Neural cell (in vitro differentiated cells): ENCODE measurements around the gene GRIFIN. TPM values are rescaled to one million over a fixed set of nuclear protein-coding genes. Genes with fewer than 3 reads are reported as not detected.

Experiments
- H2AFZ ChIP-seq: fragments of 200-600, 300-800 bp; sonication (generic), shearing (Covaris generic); 2 replicates; pipeline ENCODE4 v1.6.0; 2014; ENCODE audit warnings: low read depth, mild to moderate bottlenecking, antibody characterized with exemption, low read length, moderate library complexity
- H3F3A ChIP-seq: fragments of 200-600 bp; shearing (Covaris generic); 2 replicates; pipeline ENCODE4 v1.6.1; 2016; ENCODE audit warnings: mild to moderate bottlenecking, moderate library complexity, mixed read lengths, antibody characterized with exemption, low read length; ENCODE audit not compliant: insufficient read depth, poor library complexity, severe bottlenecking
- H3K27ac ChIP-seq: fragments of 200-600, 300-800 bp; sonication (generic), shearing (Covaris generic); 2 replicates; pipeline ENCODE4 v1.5.1; 2014; ENCODE audit warnings: mild to moderate bottlenecking, low read length, moderate library complexity
- H3K27me3 ChIP-seq: fragments of 300-800, 200-600 bp; sonication (generic), shearing (Covaris generic); 2 replicates; pipeline ENCODE4 v1.6.0; 2014; ENCODE audit warnings: mild to moderate bottlenecking, low read depth, low read length, moderate library complexity; ENCODE audit not compliant: insufficient read depth
- H3K36me3 ChIP-seq: fragments of 300-800, 200-600 bp; sonication (generic), shearing (Covaris generic); 2 replicates; pipeline ENCODE4 v1.5.1; 2014; ENCODE audit warnings: mild to moderate bottlenecking, antibody characterized with exemption, low read length, moderate library complexity; ENCODE audit not compliant: insufficient read depth
- H3K4me2 ChIP-seq: fragments of 300-800, 200-600 bp; sonication (generic), shearing (Covaris generic); 2 replicates; pipeline ENCODE4 v1.6.0; 2014; ENCODE audit warnings: mild to moderate bottlenecking, low read length
- H3K4me3 ChIP-seq: fragments of 300-800, 200-600 bp; sonication (generic), shearing (Covaris generic); 2 replicates; pipeline ENCODE4 v1.5.1; 2014; ENCODE audit warnings: mild to moderate bottlenecking, low read length, moderate library complexity
- H3K79me2 ChIP-seq: fragments of 200-600 bp; shearing (Covaris generic); replicated peaks from 2 replicates; pipeline ENCODE4 v1.6.0; 2014; ENCODE audit warnings: mild to moderate bottlenecking, low read length, moderate library complexity; ENCODE audit not compliant: insufficient read depth
- H3K9ac ChIP-seq: fragments of 300-800, 200-600 bp; sonication (generic), shearing (Covaris generic); 2 replicates; pipeline ENCODE4 v1.6.1; 2016; ENCODE audit warnings: mild to moderate bottlenecking, low read length, mixed read lengths
- H3K9me2 ChIP-seq: fragments of 200-600 bp; shearing (Covaris generic); 2 replicates; pipeline ENCODE4 v1.6.1; 2016; ENCODE audit warnings: mild to moderate bottlenecking, low read length, mixed read lengths; ENCODE audit not compliant: insufficient read depth
- H3K9me3 ChIP-seq: fragments of 200-600, 300-800 bp; sonication (generic), shearing (Covaris generic); 2 replicates; pipeline ENCODE4 v1.6.1; 2016; ENCODE audit warnings: mild to moderate bottlenecking, mixed run types, low read length, moderate library complexity, mixed read lengths
- H4K20me1 ChIP-seq: fragments of 200-600 bp; shearing (Covaris generic); 2 replicates; pipeline ENCODE4 v1.6.1; 2016; ENCODE audit warnings: mild to moderate bottlenecking, mixed run types; ENCODE audit not compliant: insufficient read depth
- EP300 ChIP-seq: fragments of 450-650 bp; conservative IDR thresholded peaks from 2 replicates; pipeline ENCODE4 v1.6.1; 2014; ENCODE audit warnings: antibody characterized with exemption, mild to moderate bottlenecking, moderate library complexity; ENCODE audit not compliant: poor library complexity, severe bottlenecking
- EZH2 ChIP-seq: fragments of 200-600, 300-800 bp; shearing (Covaris generic), sonication (generic); IDR thresholded peaks from 2 replicates; pipeline ENCODE4 v1.6.1; 2014; ENCODE audit warnings: antibody characterized with exemption, low read length, borderline replicate concordance, mild to moderate bottlenecking; ENCODE audit not compliant: insufficient read depth, poor library complexity, severe bottlenecking
- MXI1 ChIP-seq: fragments of 450-650 bp; conservative IDR thresholded peaks from 2 replicates; pipeline ENCODE4 v1.6.1; 2014; ENCODE audit warnings: antibody characterized with exemption, mild to moderate bottlenecking; ENCODE audit not compliant: poor library complexity, severe bottlenecking
- POLR2AphosphoS5 ChIP-seq: IDR thresholded peaks from 2 replicates; pipeline ENCODE4 v1.6.1; 2012
- RAD21 ChIP-seq: fragments of 450-650 bp; conservative IDR thresholded peaks from 2 replicates; pipeline ENCODE4 v1.6.1; 2014; ENCODE audit warnings: antibody characterized with exemption, mild to moderate bottlenecking, moderate library complexity
- SMC3 ChIP-seq: fragments of 450-650 bp; conservative IDR thresholded peaks from 2 replicates; pipeline ENCODE4 v1.6.1; 2014; ENCODE audit warnings: antibody characterized with exemption, mild to moderate bottlenecking, moderate library complexity; ENCODE audit not compliant: poor library complexity
- TAF1 ChIP-seq: IDR thresholded peaks from 2 replicates; pipeline ENCODE4 v1.6.1; 2012; ENCODE audit warnings: low read depth
- polyA plus RNA-seq: library from polyadenylated mRNA; depleted of rRNA; stranded (reverse); fragments of >200 nt; gene quantifications from 2 replicates; pipeline ENCODE4 v1.2.3, GENCODE V29; 2014
- TF ChIP-seq, protein P1 (sequence below): IDR thresholded peaks from 2 replicates; pipeline ENCODE4 v1.6.1; 2012; ENCODE audit warnings: borderline replicate concordance
- TF ChIP-seq, protein P2 (sequence below): fragments of 450-650 bp; IDR thresholded peaks from 2 replicates; pipeline ENCODE4 v1.5.1; 2014; ENCODE audit warnings: antibody characterized with exemption, mild to moderate bottlenecking, moderate library complexity; ENCODE audit not compliant: poor library complexity, severe bottlenecking

Gene GRIFIN
- polyA plus RNA-seq, 1 donor from 2014 or later, result not detected

DNA sequence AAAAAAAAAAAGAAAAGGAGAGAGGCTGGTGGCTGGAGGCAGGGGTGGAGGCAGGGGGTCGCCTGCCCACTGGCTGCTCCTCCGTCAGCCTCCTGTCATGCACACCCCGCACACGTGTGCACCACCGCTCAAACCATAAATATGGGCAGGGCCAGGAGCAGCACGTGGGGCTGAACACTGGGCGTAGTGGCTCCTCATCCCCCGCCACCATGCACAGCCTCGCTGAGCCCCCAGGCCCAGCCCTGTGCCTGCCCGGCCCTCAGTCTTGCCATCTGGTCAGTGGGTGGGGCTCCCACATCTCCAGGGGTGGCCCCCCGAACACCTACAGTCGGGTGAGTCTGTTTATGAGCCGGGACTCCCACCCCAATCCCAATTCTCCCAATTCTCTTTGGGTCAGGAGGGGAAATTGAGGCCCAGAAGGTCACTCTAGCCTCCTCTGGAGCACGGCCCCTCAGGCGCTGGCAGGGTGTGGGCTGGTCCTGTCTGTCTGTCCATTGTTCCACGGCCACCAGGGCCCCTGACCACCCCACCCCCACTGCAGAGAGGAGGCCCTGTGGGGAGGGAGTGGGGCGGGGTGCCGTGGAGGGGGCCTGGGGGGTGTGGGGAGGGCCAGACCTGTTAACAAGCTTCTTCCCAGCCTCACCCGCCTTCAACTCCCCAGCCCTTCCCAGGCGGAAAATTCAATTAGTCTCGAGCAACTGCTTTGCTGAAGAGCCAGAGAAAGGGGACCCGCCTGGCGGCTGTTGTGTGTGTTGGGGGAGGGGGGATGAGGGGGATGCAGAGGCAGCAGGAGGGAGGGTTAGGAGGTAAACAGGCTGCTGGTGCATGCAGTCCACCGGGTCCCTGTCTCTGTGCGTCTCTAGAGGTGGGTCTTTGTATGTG lies 19.5 kb upstream of the GRIFIN start:
- TF ChIP-seq, protein P1, sequence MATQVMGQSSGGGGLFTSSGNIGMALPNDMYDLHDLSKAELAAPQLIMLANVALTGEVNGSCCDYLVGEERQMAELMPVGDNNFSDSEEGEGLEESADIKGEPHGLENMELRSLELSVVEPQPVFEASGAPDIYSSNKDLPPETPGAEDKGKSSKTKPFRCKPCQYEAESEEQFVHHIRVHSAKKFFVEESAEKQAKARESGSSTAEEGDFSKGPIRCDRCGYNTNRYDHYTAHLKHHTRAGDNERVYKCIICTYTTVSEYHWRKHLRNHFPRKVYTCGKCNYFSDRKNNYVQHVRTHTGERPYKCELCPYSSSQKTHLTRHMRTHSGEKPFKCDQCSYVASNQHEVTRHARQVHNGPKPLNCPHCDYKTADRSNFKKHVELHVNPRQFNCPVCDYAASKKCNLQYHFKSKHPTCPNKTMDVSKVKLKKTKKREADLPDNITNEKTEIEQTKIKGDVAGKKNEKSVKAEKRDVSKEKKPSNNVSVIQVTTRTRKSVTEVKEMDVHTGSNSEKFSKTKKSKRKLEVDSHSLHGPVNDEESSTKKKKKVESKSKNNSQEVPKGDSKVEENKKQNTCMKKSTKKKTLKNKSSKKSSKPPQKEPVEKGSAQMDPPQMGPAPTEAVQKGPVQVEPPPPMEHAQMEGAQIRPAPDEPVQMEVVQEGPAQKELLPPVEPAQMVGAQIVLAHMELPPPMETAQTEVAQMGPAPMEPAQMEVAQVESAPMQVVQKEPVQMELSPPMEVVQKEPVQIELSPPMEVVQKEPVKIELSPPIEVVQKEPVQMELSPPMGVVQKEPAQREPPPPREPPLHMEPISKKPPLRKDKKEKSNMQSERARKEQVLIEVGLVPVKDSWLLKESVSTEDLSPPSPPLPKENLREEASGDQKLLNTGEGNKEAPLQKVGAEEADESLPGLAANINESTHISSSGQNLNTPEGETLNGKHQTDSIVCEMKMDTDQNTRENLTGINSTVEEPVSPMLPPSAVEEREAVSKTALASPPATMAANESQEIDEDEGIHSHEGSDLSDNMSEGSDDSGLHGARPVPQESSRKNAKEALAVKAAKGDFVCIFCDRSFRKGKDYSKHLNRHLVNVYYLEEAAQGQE, result no peak
- TF ChIP-seq POLR2AphosphoS5, result no peak
- no peak for TF ChIP-seq MXI1
- TF ChIP-seq SMC3, result no peak
- no peak for TF ChIP-seq RAD21
- no peak for TF ChIP-seq EP300
- no peak for TF ChIP-seq TAF1
- TF ChIP-seq EZH2, result no peak
- TF ChIP-seq, protein P2, sequence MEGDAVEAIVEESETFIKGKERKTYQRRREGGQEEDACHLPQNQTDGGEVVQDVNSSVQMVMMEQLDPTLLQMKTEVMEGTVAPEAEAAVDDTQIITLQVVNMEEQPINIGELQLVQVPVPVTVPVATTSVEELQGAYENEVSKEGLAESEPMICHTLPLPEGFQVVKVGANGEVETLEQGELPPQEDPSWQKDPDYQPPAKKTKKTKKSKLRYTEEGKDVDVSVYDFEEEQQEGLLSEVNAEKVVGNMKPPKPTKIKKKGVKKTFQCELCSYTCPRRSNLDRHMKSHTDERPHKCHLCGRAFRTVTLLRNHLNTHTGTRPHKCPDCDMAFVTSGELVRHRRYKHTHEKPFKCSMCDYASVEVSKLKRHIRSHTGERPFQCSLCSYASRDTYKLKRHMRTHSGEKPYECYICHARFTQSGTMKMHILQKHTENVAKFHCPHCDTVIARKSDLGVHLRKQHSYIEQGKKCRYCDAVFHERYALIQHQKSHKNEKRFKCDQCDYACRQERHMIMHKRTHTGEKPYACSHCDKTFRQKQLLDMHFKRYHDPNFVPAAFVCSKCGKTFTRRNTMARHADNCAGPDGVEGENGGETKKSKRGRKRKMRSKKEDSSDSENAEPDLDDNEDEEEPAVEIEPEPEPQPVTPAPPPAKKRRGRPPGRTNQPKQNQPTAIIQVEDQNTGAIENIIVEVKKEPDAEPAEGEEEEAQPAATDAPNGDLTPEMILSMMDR, result no peak
- Histone ChIP-seq H3K36me3 (no peaks in the 10 kb centered on the region), H3K9ac (no peak overlapping the region), H3K9me3 (no peaks in the 10 kb centered on the region), H3K4me2 (no peak overlapping the region), H3K27me3 (no peaks in the 10 kb centered on the region), H4K20me1 (no peaks in the 10 kb centered on the region), H3K4me3 (no peak overlapping the region), H2AFZ (no peak overlapping the region), H3F3A (no peaks in the 10 kb centered on the region), H3K9me2 (no peaks in the 10 kb centered on the region), H3K27ac (no peak overlapping the region), H3K79me2 (no peaks in the 10 kb centered on the region)

DNA sequence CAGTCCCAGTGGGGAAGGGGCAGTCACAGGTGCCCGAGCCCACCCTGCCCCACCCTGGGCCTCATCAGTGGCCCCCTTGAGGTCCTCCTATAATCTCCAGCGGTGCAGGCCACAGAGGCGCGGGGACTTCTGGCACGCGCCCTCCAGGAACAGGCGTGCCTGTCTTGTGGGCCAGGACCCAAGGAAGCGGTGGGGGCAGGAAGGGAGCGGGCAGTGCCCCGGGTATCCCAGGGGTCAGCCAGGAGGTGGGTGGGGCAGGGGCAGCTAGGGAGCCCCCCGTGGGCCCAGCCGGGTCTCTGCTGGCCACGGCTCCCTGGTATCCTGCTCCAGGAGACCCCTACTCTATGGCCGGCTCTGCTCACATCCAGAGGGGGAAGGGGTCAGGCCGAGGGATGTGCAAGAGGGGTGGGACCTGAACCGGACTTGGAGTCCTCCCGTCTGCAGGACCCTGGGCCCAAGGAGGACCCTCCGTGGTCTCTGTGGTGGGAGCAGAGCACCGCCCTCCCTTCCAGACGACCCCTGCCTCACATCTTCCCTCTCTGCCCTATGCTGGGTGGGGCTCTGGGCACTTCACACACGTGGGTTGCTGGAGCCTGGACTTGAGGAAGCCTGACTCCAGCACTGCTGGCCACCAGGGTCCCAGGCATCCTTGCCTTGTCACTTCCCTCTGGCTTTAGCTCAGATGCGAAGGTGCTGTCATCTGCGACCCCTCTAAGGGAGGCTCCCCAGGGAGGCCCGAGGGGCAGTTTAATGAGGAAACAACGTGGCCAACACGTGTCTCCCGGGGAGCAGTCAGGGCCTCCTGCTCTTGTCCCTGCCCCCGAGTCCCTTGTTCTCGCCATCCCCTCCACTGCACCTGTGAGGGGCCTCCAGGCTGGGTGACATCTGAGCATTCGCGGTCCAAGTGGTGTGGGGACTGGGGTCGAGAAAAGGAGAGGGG lies 18.3 kb upstream of the GRIFIN start:
- TF ChIP-seq, protein P1, result no peak
- TF ChIP-seq, protein P2, result no peak
- Histone ChIP-seq H3K36me3 (no peaks in the 10 kb centered on the region), H3K4me2 (no peak overlapping the region), H3K4me3 (no peak overlapping the region), H4K20me1 (no peaks in the 10 kb centered on the region), H3K9ac (no peak overlapping the region), H3K9me2 (no peaks in the 10 kb centered on the region), H3K27ac (no peak overlapping the region), H3K27me3 (no peaks in the 10 kb centered on the region), H3K9me3 (no peaks in the 10 kb centered on the region), H2AFZ (no peak overlapping the region), H3K79me2 (no peaks in the 10 kb centered on the region), H3F3A (no peaks in the 10 kb centered on the region)
